Kidney (tissue), 14 donors: ENCODE measurements around the gene CCDC146. TPM values are rescaled to one million over a fixed set of nuclear protein-coding genes. Genes with fewer than 3 reads are reported as not detected.

ENCODE experiments used
- DNase-seq, 5 donors: peaks; one replicate each; pipeline ENCODE4 v3.0.0-alpha.2; 2013 to 2020
- FAIRE-seq: peaks from 2 replicates; lab custom pipeline; 2012; peaks lifted over from hg19 to GRCh38; lab: Jason Lieb, UNC
- H3K27ac ChIP-seq, 2 donors: one replicate each; pipeline ENCODE4 v1.7.0; 2013; ENCODE audit warnings: low read depth in 2 of 2, low read length in 2 of 2, inconsistent platforms in 1 of 2
- H3K27me3 ChIP-seq: one replicate; pipeline ENCODE4 v1.7.1; 2013; ENCODE audit warnings: low read length, inconsistent platforms; ENCODE audit not compliant: control insufficient read depth, insufficient read depth
- H3K36me3 ChIP-seq, 3 donors: one replicate each; pipeline versions ENCODE4 v1.7.0 to v1.7.1; 2013; ENCODE audit warnings: low read length in 3 of 3, control low read depth in 1 of 3, inconsistent platforms in 1 of 3; ENCODE audit not compliant: insufficient read depth in 3 of 3, control insufficient read depth in 2 of 3
- H3K4me1 ChIP-seq, 3 donors: one replicate each; pipeline versions ENCODE4 v1.7.0 to v1.7.1; 2013; ENCODE audit warnings: low read length in 3 of 3, inconsistent platforms in 1 of 3, low read depth in 1 of 3; ENCODE audit not compliant: control insufficient read depth in 2 of 3, insufficient read depth in 2 of 3
- H3K4me3 ChIP-seq, 3 donors: one replicate each; pipeline versions ENCODE4 v1.7.0 to v1.8.1; 2013; ENCODE audit warnings: low read length in 3 of 3, control low read depth in 1 of 3, inconsistent platforms in 1 of 3
- H3K9ac ChIP-seq, 3 donors: one replicate each; pipeline versions ENCODE4 v1.7.0 to v1.7.1; 2013; ENCODE audit warnings: low read length in 3 of 3, control low read depth in 1 of 3, inconsistent platforms in 1 of 3
- H3K9me3 ChIP-seq, 3 donors: one replicate each; pipeline versions ENCODE4 v1.7.0 to v1.7.1; 2013; ENCODE audit warnings: low read length in 3 of 3, control low read depth in 1 of 3, inconsistent platforms in 1 of 3; ENCODE audit not compliant: control insufficient read depth in 2 of 3, insufficient read depth in 1 of 3
- CTCF ChIP-seq: IDR thresholded peaks from 3 replicates; pipeline ENCODE4 v1.5.1; 2012; ENCODE audit warnings: mild to moderate bottlenecking, moderate library complexity, borderline replicate concordance; ENCODE audit not compliant: insufficient read depth; ENCODE audit errors: extremely low read depth
- intact Hi-C: fragments of 100-400 bp; cut with DNase I; formaldehyde crosslinking; loops from one replicate; pipeline ENCODE4 v1.11.1; 2022
- polyA plus RNA-seq: library from polyadenylated mRNA; stranded (reverse); fragments of 350-450 nt; fragmentation: Illumina TruSeq; extraction: RNeasy Lipid Tissue Mini Kit (QIAGEN cat#74804); gene quantifications from one replicate; pipeline ENCODE4 v1.2.3, GENCODE V29; 2014; ENCODE audit warnings: low read depth, low replicate concordance; ENCODE audit not compliant: insufficient read depth
- total RNA-seq: library from RNA; stranded (reverse); fragmentation: NEBNext Ultra II Directional; extraction: Animal tissue kit (Norgen Biotek cat#: 25700); gene quantifications from one replicate; pipeline ENCODE4 v1.2.1, GENCODE V29; 2021
- donor health status: control.
- donor health status: control.
- donor health status: control.
- donor health status: control.
- donor health status: control.
- donor health status: DM: yes; HTN: yes; CAD: no.
- donor health status: Normal renal cell carcinoma (clear cell type).

Gene CCDC146
- total and polyA plus RNA-seq, 2 donors from 2014 or later: 8.8 to 15.4 TPM

- H3K27ac ChIP-seq: no peak overlapping the region
- no peak overlapping the region for H3K9ac ChIP-seq
- no peak for TF ChIP-seq CTCF
- peaks cover 0 to 2% (median 0%) of the 10 kb centered on the region in 3 donors for H3K36me3 ChIP-seq
- FAIRE-seq (no peak), DNase-seq (no peak)
- peaks cover 0 to 9% (median 2%) of the 10 kb centered on the region in 3 donors for H3K9me3 ChIP-seq
- H3K4me3 ChIP-seq: no peak overlapping the region
- no peaks in the 10 kb centered on the region for H3K27me3 ChIP-seq
- H3K4me1 ChIP-seq: peaks cover 0 to 2% (median 0%) of the 10 kb centered on the region in 3 donors
- intact Hi-C loops: no loop called here
These were observed 110.1 kb downstream of the CCDC146 start for GRCh38 chr7:77232467-77232866.

GRCh38 chr7:77235276-77235675 is 112.9 kb downstream of the CCDC146 start:
- H3K4me3 ChIP-seq: no peak overlapping the region
- no peak for DNase-seq
- H3K27ac ChIP-seq: no peak overlapping the region
- intact Hi-C loops: no loop called here
- peaks cover 0 to 2% (median 0%) of the 10 kb centered on the region in 3 donors for H3K36me3 ChIP-seq
- no peak for FAIRE-seq
- TF ChIP-seq CTCF: no peak
- no peak overlapping the region for H3K9ac ChIP-seq
- peaks cover 0 to 8% (median 2%) of the 10 kb centered on the region in 3 donors for H3K9me3 ChIP-seq
- H3K4me1 ChIP-seq: peaks cover 0 to 4% (median 0%) of the 10 kb centered on the region in 3 donors
- no peaks in the 10 kb centered on the region for H3K27me3 ChIP-seq

- no peak for DNase-seq
- intact Hi-C loops: no loop called here
These were observed 116.3 kb downstream of the CCDC146 start for GRCh38 chr7:77238703-77239136.

More at GRCh38 chr7:77238703-77239136, 116.3 kb downstream of the CCDC146 start:
- no peak for FAIRE-seq
- peaks cover 0 to 2% (median 0%) of the 10 kb centered on the region in 3 donors for H3K36me3 ChIP-seq
- TF ChIP-seq CTCF: no peak
- H3K4me3 ChIP-seq: no peak overlapping the region
- no peaks in the 10 kb centered on the region for H3K9me3 ChIP-seq
- H3K9ac ChIP-seq: no peak overlapping the region
- H3K27me3 ChIP-seq: no peaks in the 10 kb centered on the region
- peaks cover 0 to 2% (median 0%) of the 10 kb centered on the region in 3 donors for H3K4me1 ChIP-seq
- H3K27ac ChIP-seq: no peak overlapping the region
